ENCODE results near the gene PEPD.

PEPD gene

DNA sequence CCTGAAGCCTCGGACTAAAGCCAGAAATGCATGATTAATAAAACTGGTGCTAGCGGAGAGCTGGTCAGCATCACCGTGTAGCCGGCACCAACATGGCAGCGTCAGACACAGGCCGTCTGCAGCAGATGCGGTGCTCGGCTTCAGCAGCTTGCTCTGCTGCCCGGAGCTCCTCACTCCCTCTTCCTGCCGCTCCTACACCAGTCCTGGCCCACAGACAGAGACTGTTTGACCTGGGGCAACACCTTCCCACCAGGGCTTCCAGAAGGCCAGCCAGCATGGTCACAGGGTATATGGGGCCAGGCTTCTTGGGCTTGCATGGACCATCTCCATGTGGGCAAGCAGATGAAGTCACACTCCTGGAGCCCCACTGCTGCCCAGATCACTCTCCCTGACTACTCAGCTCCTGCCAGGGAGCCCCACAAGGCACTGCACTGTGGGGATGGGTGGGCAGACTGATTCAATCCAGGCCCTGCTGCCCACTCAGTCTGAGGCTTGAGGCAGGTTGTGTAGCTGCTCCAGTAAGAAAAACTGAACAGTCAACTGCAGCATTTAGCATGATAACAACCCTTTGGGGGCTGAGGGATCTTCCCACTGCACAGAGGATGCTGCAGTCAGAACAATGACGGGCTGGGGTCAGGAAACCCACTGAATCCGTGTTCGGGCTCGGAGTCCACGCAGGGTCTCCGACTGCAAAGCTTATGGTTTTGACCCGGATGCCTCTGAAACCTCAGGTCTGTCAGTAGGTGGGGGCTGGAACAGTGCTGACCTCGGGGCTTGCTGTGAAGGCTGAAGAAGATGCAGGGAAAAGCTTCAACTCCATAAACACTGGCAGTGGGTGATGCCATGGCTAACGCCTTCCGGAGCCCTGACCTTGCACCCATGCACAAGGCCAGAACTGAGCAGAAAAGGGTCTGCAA is 102.5 kb downstream of the PEPD start:
- no peak for DNase-seq

DNA sequence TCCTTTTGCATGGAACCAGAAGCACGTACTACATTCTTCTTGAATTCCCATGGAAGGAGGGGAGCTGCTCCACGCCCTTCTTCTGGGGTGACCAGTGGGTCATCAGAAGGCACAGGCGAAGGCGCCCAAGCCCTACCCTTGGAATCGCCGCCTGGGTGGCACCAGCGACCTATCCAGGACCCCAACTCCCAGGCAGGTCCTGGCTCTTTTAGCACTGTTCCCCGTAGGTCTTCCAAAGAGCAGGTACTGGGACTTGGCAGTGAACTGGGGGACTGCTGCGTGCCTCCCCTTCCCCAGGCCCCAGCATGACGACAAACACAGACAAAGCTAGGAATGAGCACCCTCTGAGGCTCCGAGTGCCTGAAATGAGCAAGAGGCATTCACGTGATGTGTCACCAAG is 103.1 kb downstream of the PEPD start:
- no peak for DNase-seq

DNA sequence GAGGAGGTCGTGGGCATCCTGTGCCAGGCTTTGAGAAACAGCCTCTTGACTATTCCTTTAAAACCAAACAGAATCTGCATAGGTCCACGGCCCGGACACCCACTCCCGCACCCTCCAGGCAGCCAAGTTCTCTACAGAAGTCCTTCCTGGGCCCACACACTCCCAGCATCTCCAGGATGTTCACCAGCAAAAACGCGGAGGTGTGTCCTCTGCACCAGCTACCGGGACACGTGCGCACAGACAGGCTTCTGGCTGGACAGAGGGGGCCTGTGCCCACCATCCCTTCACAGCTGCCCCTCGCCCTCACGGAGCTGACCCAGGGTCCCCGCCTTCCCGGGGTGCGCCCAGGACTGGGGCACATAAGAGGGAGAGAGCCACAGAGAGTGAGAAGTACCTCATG is 103.8 kb downstream of the PEPD start:
- no peak for DNase-seq

- DNase-seq: peak; percentile 13
These were observed 105.0 kb downstream of the PEPD start for GRCh38 chr19:33416307-33417215.

- DNase-seq: no peak
These were observed 106.7 kb downstream of the PEPD start for GRCh38 chr19:33414667-33415605.

DNA sequence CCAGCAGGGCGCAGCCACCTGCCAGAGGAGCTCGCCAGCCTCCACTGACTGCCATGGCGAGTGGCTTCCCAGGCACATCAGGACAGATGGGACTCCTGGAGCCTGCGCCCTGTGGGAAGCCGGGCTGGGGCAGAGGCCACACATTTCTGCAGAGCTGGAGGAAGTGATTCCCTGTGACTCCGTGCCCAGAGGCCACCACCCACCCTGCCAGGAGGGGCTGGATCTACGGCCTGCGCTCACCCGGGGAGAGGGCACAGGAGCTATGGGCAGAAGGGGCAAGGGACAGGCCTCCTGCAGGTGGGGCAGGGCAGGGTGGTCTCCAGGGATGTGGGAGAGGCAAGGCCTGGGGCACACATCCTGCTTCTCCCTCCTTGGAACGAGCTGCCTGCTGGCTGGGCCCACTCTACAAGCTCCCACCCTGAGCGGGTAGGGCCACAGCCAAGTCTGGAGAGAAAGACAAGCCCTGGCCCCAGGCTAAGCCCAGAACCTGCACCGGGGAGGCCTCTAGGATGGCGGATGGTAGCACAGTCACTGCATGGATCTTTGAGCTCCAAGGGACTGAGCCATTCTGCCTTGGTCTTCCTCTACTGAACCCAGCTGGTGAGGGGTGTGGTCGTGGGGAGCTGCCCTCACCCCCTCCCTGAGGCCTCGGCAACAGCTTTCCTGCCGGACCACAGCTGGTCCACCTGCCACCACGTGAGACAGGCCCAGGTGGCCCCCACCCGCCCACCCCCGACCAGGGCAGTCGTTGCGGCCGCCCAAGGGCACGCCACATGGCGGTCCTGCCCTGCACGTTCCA is 107.5 kb downstream of the PEPD start:
- no peak for DNase-seq

GRCh38 chr19:33413426-33413725 is 108.2 kb downstream of the PEPD start:
- no peak for DNase-seq

DNA sequence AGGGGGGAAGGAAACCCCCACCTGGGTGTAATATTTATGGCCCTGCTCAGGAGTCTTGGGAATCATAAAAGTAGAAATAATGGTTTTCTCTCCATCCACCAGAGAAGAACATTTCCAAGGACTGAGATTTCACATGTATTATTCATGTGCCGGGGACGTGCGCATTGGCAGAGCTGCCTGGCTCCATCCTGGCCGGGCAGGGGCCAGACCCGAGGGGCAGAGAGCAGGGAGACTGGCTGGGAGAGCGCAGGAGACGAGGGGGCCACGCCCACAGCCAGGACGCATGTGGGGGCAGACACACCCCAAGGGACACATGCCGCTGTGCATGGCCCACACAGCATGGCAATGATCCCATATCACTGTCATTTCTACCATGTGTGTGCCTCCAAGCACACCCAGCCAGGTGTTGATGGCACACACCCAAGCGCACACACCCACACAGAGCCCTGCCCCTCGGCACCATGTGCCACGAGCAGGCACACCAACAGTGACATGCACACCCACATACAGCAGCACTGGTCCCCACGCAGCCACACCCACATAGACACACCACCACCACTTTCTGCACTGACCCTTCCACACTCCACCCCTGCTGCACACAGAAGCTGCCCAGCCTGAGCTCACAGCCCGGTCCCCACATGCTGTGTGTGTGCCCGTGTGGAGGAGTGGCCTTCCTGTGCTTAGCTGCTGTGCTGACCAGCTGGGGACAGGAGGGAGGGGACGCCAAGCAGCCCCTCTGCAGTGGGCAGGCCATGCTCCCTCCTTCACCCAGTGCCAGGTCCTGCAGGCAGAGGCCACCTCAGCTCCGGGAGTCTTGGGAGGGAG is 108.8 kb downstream of the PEPD start:
- no peak for DNase-seq

- no peak for DNase-seq
These were observed 109.9 kb downstream of the PEPD start for GRCh38 chr19:33411621-33412180.

- no peak for DNase-seq
These were observed 110.6 kb downstream of the PEPD start for GRCh38 chr19:33410915-33411401.

DNA sequence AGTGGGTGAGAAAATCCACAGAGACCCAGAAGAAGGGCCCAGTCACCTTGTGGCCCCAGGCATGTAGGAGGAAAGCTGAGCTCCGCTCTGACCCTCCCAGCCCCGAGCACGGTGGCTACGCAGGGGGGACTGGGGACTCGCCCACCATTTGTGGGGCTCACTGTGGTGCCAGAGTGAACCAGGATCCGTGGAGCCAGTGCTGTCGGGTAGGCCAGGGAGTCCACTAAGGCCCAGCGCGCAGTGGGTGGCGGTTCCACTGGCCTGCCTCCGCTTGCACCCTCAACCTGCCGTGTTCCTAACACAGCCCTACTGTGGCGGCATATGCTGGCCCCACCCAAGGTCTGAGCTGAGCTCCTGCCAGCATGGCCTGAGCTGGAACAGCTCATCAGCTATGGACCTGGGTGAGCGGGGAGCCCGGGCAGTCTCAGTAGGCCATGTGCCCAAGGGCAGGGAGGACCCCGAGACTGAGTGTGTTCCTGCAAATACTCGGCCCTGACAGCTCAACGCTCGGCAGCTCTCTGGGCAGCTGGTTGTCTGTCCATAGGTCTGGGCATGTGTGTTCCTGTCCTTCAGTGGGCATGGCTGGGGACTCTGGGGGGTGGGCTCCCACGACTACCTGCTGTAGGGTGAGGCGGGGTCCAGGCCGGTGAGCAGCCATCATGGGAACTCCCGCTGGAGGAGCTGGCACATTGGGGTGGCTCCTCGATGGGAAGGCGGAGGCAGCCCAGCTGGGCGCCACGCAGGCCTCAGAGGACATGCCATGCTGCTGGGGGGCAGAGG is 111.5 kb downstream of the PEPD start:
- no peak for DNase-seq

- DNase-seq: no peak
These were observed 112.8 kb downstream of the PEPD start for GRCh38 chr19:33408538-33409434.

GRCh38 chr19:33408116-33408515 is 113.5 kb downstream of the PEPD start:
- DNase-seq: no peak

GRCh38 chr19:33407716-33408115 is 113.9 kb downstream of the PEPD start:
- no peak for DNase-seq

GRCh38 chr19:33407140-33407551 is 114.4 kb downstream of the PEPD start:
- DNase-seq: no peak

- no peak for DNase-seq
These were observed 115.0 kb downstream of the PEPD start for GRCh38 chr19:33406521-33407139.

GRCh38 chr19:33405553-33406461 is 115.8 kb downstream of the PEPD start:
- no peak for DNase-seq

Data from NCI-H226 (cell line).